Measurements from ENCODE around the gene CDK2AP2. TPM values are rescaled to one million over a fixed set of nuclear protein-coding genes. Genes with fewer than 3 reads are reported as not detected.

CDK2AP2 gene
- total and polyA plus RNA-seq, 2 experiments from 2014 or later = 48.6 to 120 TPM

DNA sequence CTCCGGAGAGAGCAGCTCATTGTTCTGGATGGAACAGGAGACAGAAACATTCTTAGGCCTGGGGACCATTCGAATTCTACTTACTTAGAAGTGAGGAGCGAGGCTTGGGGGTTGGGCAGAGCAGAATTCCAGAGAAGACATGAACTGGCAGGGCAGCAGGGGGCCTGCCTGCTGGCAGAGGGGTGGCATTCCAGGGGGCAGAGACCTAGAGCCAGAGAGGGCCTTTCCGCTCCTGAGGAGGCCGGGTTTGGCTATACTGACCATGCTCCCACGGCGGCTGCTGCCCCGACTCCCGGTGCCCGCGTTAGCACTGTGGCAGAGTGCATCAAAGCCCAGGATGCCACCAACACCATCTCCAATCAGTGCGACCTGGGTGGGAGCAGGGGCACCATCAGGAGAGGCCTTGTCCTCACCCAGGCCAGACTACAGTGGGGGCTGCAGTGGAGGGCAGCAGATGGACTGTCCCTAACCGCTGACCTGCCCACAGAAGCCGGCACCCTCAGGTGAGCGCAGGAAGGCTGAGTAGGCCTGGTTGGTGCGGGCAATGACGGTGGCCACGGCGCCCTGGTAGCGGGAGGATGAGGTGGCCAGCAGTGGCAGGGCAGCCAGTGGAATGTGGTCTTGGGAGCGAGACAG is 10.2 kb downstream of the CDK2AP2 start:
- Histone ChIP-seq H3F3A (replicated peaks; ENCODE audit: low read depth) (no peaks in the 10 kb centered on the region), H4K20me1 (replicated peaks; ENCODE audit: insufficient read depth) (peaks cover 2% of the 10 kb centered on the region; the same call in 1 of the 2 replicates), H3K36me3 (ENCODE audit: insufficient read depth) (peaks cover 4% of the 10 kb centered on the region; the same call in 1 of the 2 replicates), H3K4me2 (no peak overlapping the region), H3K9me2 (ENCODE audit: insufficient read depth) (no peaks in the 10 kb centered on the region), H2AFZ (no peak overlapping the region), H3K27ac (ENCODE audit: low read depth) (no peak overlapping the region), H3K4me3 (no peak overlapping the region), H3K4me1 (ENCODE audit: insufficient read depth) (no peaks in the 10 kb centered on the region), H3K27me3 (ENCODE audit: insufficient read depth) (no peaks in the 10 kb centered on the region), H3K79me2 (replicated peaks; ENCODE audit: insufficient read depth) (no peaks in the 10 kb centered on the region)
- peaks cover under 1% of the 10 kb centered on the region; the same call in 2 of the 3 replicates for H3K4me1 Mint-ChIP-seq
- DNase-seq (ENCODE audit: low spot score) (no peak), ATAC-seq (no peak)
- no peak overlapping the region for H3K27ac Mint-ChIP-seq
- H3K9me3 Mint-ChIP-seq = no peaks in the 10 kb centered on the region; the same call in 2 of the 3 replicates
- H3K36me3 Mint-ChIP-seq (ENCODE audit: low read depth) = peaks cover 9% of the 10 kb centered on the region; the same call in 2 of the 3 replicates
- H3K4me3 Mint-ChIP-seq = no peak overlapping the region
- peaks cover 6% of the 10 kb centered on the region for H3K27me3 Mint-ChIP-seq (ENCODE audit: insufficient read depth, low read depth, poor library complexity)
- no peak for TF ChIP-seq POLR2AphosphoS5 (IDR thresholded peaks at IDR 0.05; ENCODE audit: low read depth)
- TF ChIP-seq CREB1 (CRISPR knock-in tag; IDR thresholded peaks at IDR 0.05; ENCODE audit: low read depth) = no peak

DNA sequence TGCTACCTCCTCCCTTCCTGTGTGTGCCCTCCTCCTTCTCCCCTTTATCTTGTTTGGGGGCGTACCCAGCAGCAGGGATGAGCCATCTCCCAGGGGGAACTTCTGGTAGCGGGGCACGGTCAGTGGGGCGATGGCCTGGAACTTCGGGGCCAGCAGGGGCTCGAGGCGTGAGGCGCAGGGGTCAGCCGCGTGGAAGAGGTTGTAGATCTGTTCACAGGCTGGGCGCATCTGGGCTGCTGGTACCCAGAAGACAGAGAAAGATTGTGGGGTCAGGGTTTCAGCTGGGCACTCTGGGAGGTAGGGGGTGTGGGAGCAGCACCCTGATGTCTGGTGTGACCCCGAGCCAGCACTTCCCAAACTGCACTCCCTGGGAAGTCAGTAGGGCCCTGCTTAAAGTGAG is 11.8 kb downstream of the CDK2AP2 start:
- peaks cover 7% of the 10 kb centered on the region; the same call in 2 of the 3 replicates for H3K36me3 Mint-ChIP-seq (ENCODE audit: low read depth)
- H3K4me1 Mint-ChIP-seq = no peaks in the 10 kb centered on the region
- no peak for TF ChIP-seq NANOG (IDR thresholded peaks at IDR 0.05; ENCODE audit: borderline replicate concordance)
- TF ChIP-seq EZH2 (IDR thresholded peaks at IDR 0.05; ENCODE audit: low read depth, unreplicated experiment) = no peak
- no peak for TF ChIP-seq ZNF462 (CRISPR knock-in tag; IDR thresholded peaks at IDR 0.05)
- TF ChIP-seq, protein P1, sequence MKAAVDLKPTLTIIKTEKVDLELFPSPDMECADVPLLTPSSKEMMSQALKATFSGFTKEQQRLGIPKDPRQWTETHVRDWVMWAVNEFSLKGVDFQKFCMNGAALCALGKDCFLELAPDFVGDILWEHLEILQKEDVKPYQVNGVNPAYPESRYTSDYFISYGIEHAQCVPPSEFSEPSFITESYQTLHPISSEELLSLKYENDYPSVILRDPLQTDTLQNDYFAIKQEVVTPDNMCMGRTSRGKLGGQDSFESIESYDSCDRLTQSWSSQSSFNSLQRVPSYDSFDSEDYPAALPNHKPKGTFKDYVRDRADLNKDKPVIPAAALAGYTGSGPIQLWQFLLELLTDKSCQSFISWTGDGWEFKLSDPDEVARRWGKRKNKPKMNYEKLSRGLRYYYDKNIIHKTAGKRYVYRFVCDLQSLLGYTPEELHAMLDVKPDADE (IDR thresholded peaks at IDR 0.05) = no peak
- TF ChIP-seq, protein P2, sequence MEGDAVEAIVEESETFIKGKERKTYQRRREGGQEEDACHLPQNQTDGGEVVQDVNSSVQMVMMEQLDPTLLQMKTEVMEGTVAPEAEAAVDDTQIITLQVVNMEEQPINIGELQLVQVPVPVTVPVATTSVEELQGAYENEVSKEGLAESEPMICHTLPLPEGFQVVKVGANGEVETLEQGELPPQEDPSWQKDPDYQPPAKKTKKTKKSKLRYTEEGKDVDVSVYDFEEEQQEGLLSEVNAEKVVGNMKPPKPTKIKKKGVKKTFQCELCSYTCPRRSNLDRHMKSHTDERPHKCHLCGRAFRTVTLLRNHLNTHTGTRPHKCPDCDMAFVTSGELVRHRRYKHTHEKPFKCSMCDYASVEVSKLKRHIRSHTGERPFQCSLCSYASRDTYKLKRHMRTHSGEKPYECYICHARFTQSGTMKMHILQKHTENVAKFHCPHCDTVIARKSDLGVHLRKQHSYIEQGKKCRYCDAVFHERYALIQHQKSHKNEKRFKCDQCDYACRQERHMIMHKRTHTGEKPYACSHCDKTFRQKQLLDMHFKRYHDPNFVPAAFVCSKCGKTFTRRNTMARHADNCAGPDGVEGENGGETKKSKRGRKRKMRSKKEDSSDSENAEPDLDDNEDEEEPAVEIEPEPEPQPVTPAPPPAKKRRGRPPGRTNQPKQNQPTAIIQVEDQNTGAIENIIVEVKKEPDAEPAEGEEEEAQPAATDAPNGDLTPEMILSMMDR (conservative IDR thresholded peaks at IDR 0.05; ENCODE audit: low read depth in 2 of 2) = no peak
- no peak for TF ChIP-seq ZNF114 (CRISPR knock-in tag; IDR thresholded peaks at IDR 0.05)
- no peak for TF ChIP-seq CREB1 (CRISPR knock-in tag; IDR thresholded peaks at IDR 0.05; ENCODE audit: low read depth)
- no peak for TF ChIP-seq EZH2phosphoT487 (IDR thresholded peaks at IDR 0.05; ENCODE audit: unreplicated experiment)
- no peak for TF ChIP-seq POLR2AphosphoS5 (IDR thresholded peaks at IDR 0.05; ENCODE audit: low read depth)

More for the DNA sequence above, 11.8 kb downstream of the CDK2AP2 start:
- Histone ChIP-seq H3K4me2 (no peak overlapping the region), H4K20me1 (replicated peaks; ENCODE audit: insufficient read depth) (no peaks in the 10 kb centered on the region; the same call in 1 of the 2 replicates), H3F3A (replicated peaks; ENCODE audit: low read depth) (0 out of 2 replicates have a peak, but pooled peaks cover 3% of the 10 kb centered on the region), H3K9me2 (ENCODE audit: insufficient read depth) (no peaks in the 10 kb centered on the region), H3K4me3 (no peak overlapping the region), H2AFZ (no peak overlapping the region), H3K4me1 (ENCODE audit: insufficient read depth) (no peaks in the 10 kb centered on the region), H3K27me3 (ENCODE audit: insufficient read depth) (no peaks in the 10 kb centered on the region), H3K27ac (ENCODE audit: low read depth) (no peak overlapping the region), H3K36me3 (ENCODE audit: insufficient read depth) (peaks cover 3% of the 10 kb centered on the region; the same call in 1 of the 2 replicates), H3K79me2 (replicated peaks; ENCODE audit: insufficient read depth) (no peaks in the 10 kb centered on the region)
- no peak overlapping the region for H3K27ac Mint-ChIP-seq
- peaks cover 3% of the 10 kb centered on the region for H3K27me3 Mint-ChIP-seq (ENCODE audit: insufficient read depth, low read depth, poor library complexity)
- H3K4me3 Mint-ChIP-seq = no peak overlapping the region
- DNase-seq (ENCODE audit: low spot score) (no peak), ATAC-seq (no peak)
- no peaks in the 10 kb centered on the region for H3K9me3 Mint-ChIP-seq

Measured in GM23338 (cell line).